HG02588 (cell line): ENCODE measurements around the gene MARCO.

ENCODE experiments used
- ATAC-seq: cut with Tn5 transposase; IDR thresholded peaks from one replicate; pipeline ENCODE4 v1.9.1; 2021; ENCODE audit warnings: mild to moderate bottlenecking, moderate library complexity; ENCODE audit not compliant: unreplicated experiment

MARCO gene

GRCh38 chr2:118942031-118942430 is at the start of gene MARCO:
TSS of gene MARCO (plus strand) at chr2:118942194. CDS start at chr2:118942301, 107 bp downstream.
- no peak for ATAC-seq

GRCh38 chr2:118893100-118893499 is 48.9 kb upstream of the MARCO start:
- ATAC-seq = no peak

GRCh38 chr2:118902266-118903028 is 39.5 kb upstream of the MARCO start:
- ATAC-seq = no peak

- ATAC-seq = no peak
These were observed 39.0 kb upstream of the MARCO start for GRCh38 chr2:118903029-118903351.

- no peak for ATAC-seq
These were observed 38.2 kb upstream of the MARCO start for GRCh38 chr2:118903551-118904479.

- ATAC-seq = no peak
These were observed 36.8 kb upstream of the MARCO start for GRCh38 chr2:118905206-118905605.

GRCh38 chr2:118906186-118906585 is 35.8 kb upstream of the MARCO start:
- no peak for ATAC-seq

GRCh38 chr2:118907759-118908158 is 34.2 kb upstream of the MARCO start:
- no peak for ATAC-seq

- no peak for ATAC-seq
These were observed 32.8 kb upstream of the MARCO start for GRCh38 chr2:118909191-118909590.

GRCh38 chr2:118911166-118911856 is 30.7 kb upstream of the MARCO start:
- ATAC-seq = no peak

- no peak for ATAC-seq
These were observed 30.1 kb upstream of the MARCO start for GRCh38 chr2:118911936-118912335.

GRCh38 chr2:118913131-118913802 is 28.7 kb upstream of the MARCO start:
- ATAC-seq = no peak

GRCh38 chr2:118913803-118914645 is 28.0 kb upstream of the MARCO start:
- no peak for ATAC-seq

GRCh38 chr2:118914721-118915453 is 27.1 kb upstream of the MARCO start:
- ATAC-seq = no peak

- ATAC-seq = no peak
These were observed 24.0 kb upstream of the MARCO start for GRCh38 chr2:118918017-118918416.

GRCh38 chr2:118921646-118922045 is 20.3 kb upstream of the MARCO start:
- ATAC-seq = no peak

GRCh38 chr2:118922254-118922653 is 19.7 kb upstream of the MARCO start:
- ATAC-seq = no peak

GRCh38 chr2:118923371-118923770 is 18.6 kb upstream of the MARCO start:
- ATAC-seq = no peak

GRCh38 chr2:118925476-118925875 is 16.5 kb upstream of the MARCO start:
- ATAC-seq = no peak
